GM12801 (cell line): Measurements from ENCODE around the gene COL18A1.

Experiments
- TF ChIP-seq, protein P1 (sequence below): IDR thresholded peaks from one replicate; pipeline ENCODE4 v1.5.1; 2011; ENCODE audit warnings: control low read depth; ENCODE audit not compliant: insufficient read length; ENCODE audit errors: extremely low read depth

Gene COL18A1

GRCh38 chr21:45421846-45422775, 17.1 kb downstream of the COL18A1 start:
- TF ChIP-seq, protein P1, sequence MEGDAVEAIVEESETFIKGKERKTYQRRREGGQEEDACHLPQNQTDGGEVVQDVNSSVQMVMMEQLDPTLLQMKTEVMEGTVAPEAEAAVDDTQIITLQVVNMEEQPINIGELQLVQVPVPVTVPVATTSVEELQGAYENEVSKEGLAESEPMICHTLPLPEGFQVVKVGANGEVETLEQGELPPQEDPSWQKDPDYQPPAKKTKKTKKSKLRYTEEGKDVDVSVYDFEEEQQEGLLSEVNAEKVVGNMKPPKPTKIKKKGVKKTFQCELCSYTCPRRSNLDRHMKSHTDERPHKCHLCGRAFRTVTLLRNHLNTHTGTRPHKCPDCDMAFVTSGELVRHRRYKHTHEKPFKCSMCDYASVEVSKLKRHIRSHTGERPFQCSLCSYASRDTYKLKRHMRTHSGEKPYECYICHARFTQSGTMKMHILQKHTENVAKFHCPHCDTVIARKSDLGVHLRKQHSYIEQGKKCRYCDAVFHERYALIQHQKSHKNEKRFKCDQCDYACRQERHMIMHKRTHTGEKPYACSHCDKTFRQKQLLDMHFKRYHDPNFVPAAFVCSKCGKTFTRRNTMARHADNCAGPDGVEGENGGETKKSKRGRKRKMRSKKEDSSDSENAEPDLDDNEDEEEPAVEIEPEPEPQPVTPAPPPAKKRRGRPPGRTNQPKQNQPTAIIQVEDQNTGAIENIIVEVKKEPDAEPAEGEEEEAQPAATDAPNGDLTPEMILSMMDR: no peak

- TF ChIP-seq, protein P1: no peak
Measured at GRCh38 chr21:45423201-45423955, 18.4 kb downstream of the COL18A1 start.

DNA sequence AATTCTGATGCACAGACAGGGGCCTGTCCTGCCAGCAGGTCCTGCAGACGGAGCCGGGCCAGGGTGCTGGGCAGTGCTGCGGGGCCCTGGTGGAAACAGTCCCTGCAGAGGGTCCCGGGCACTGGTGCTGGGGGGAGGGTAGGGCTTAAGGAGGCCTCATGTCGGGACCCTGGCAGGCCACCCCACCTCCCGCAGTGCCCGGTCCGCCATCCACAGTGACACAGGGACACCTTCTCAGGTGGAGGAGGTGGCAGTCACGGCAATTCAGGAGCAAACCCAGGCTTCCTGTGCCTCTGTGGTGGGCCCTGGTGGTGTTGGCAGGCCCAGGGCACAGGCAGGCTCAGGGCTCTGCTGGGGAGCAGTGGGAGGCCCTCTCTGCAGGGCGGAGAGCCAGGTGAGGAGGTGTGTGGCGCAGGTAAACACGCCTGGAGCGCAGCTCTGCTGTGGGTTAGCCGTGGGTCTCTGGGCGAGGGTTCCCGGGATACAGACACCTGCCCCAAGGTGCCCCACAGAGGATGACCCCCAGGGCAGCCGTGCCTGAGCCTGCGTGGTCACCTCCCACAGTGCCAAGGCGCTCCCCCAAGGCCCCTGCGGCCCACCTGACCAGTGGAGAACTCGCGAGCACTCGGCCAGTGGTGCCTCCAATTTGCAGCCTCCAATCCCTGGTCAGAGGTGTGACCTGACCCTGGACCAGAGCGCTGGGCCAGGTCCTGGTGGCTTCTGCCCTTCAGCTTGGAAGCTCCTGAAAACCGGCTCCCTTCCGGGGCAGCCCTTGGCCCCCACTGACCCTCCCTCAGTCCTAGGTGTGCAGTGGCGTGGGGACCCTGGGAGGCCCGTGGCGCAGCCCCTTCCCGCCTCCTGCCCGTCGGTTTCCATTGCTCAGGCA, 19.2 kb downstream of the COL18A1 start:
- TF ChIP-seq, protein P1: no peak

- TF ChIP-seq, protein P1: no peak
Measured at GRCh38 chr21:45424854-45425795, 20.2 kb downstream of the COL18A1 start.

DNA sequence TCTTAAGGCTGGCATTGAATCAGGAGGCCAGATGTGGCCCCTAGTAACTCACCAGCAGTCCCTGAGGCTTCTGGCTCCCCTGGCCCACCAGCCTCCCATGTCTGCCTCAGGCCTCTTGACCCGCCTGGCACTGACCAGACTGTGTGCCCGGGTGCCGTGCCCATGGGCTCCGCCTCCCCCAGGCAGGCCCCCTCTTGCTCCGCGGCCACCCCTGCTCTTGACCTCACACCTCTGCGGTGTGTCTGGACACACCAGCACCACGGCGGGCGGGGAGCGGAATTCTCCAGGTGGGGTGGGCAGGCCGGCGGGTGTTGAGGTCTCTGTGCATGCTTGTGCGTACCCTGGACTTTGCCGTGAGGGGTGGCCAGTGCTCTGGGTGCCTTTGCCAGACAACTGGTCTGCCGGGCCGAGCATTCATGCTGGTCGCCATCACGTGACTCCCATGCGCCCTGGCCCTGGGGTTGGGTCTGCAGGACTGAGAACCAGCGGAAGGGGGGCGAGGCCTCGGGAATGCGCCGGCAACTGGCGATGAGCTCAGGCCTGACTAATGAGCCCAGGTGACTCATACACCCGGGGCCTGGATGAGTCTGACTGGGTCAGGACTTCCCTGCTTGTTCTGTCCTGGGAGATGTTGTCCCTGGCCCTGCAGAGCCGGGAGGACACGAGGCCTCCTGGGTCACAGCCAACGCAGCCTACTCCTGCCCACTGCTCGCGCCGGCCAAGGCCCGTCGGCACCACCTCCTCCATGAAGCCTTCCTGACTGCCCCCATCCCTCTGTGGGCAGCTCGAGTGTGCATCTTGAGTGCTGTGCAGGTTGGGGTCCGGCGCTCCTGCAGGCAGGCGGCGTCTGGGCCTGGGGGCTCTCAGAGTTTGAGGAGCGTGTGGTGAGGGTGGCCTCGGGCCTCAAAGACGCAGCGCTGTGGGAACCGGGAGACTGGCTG, 22.6 kb downstream of the COL18A1 start:
- TF ChIP-seq, protein P1: no peak

- TF ChIP-seq, protein P1: no peak
Measured at GRCh38 chr21:45428534-45428933, 23.6 kb downstream of the COL18A1 start.
